Esophagus squamous epithelium (tissue), 5 donors: ENCODE results near the gene CNOT8. TPM values are rescaled to one million over a fixed set of nuclear protein-coding genes. Genes with fewer than 3 reads are reported as not detected.
"Not testable (repeated sequence)": the region's sequence is repeated elsewhere in the genome, so short reads cannot be mapped to it uniquely, and the experiment has no call there.

Experiments used
- DNase-seq: peaks from one replicate; lab custom pipeline; 2025; lab: John Stamatoyannopoulos, UW
- H3K27ac ChIP-seq, 4 donors: fragments of 200-600 bp; sonication (generic); one replicate each; pipeline ENCODE4 v1.5.1; 2016 to 2019; ENCODE audit warnings: mild to moderate bottlenecking in 1 of 4
- H3K27me3 ChIP-seq, 4 donors: fragments of 200-600 bp; sonication (generic); 1 replicate in 3 of 4; 2 replicates in 1 of 4; pipeline versions ENCODE4 v1.5.1 to v1.6.0; 2017 to 2021; ENCODE audit warnings: antibody characterized with exemption in 1 of 4
- H3K36me3 ChIP-seq, 3 donors: fragments of 200-600 bp; sonication (generic); one replicate each; pipeline ENCODE4 v1.5.1; 2016 to 2019
- H3K4me1 ChIP-seq, 3 donors: fragments of 200-600 bp; sonication (generic); one replicate each; pipeline ENCODE4 v1.5.1; 2017 to 2019
- H3K4me3 ChIP-seq, 4 donors: fragments of 200-600 bp; sonication (generic); 1 replicate in 3 of 4; 2 replicates in 1 of 4; pipeline ENCODE4 v1.5.1; 2016 to 2019; ENCODE audit warnings: mild to moderate bottlenecking in 2 of 4, moderate library complexity in 1 of 4
- H3K9me3 ChIP-seq, 3 donors: fragments of 200-600 bp; sonication (generic); one replicate each; pipeline ENCODE4 v1.5.1; 2016 to 2019
- CTCF ChIP-seq, 6 experiments: fragments of 450-650 bp in 4 of 6; fragments of 200-600 bp in 2 of 6; sonication (generic) in 2 of 6; IDR thresholded peaks; one replicate each; pipeline ENCODE4 v1.5.1; 2016 to 2019; ENCODE audit warnings: antibody characterized with exemption in 6 of 6, mild to moderate bottlenecking in 4 of 6, moderate library complexity in 4 of 6
- POLR2A ChIP-seq, 4 donors: fragments of 450-650 bp; IDR thresholded peaks; one replicate each; pipeline ENCODE4 v1.6.1; 2017; ENCODE audit warnings: antibody characterized with exemption in 4 of 4, mild to moderate bottlenecking in 4 of 4, moderate library complexity in 3 of 4
- WGBS, 2 donors: methylation state at CpG; one replicate each; pipeline ENCODE4 v1.1.5; 2018; 5-methylcytosine and 5-hydroxymethylcytosine counted together
- intact Hi-C: fragments of 100-400 bp; cut with DNase I; formaldehyde crosslinking; loops from one replicate; pipeline ENCODE4 v1.15.0; 2022
- small RNA-seq, 4 donors: library from RNA; depleted of rRNA; stranded (forward); fragments of <200 nt; gene quantifications; one replicate each; pipeline ENCODE3, GENCODE V24; 2016
- total RNA-seq, 4 donors: library from RNA; depleted of rRNA; stranded (reverse); fragments of >200 nt; gene quantifications; one replicate each; pipeline ENCODE4 v1.1.0, GENCODE V29; 2016
- donor health status: DM: yes; HTN: yes; CAD: no.

The CNOT8 gene
- total RNA-seq, 4 donors from 2014 or later: 32.8 to 55.0 (median 40.3) TPM

- H3K27ac ChIP-seq: no peak overlapping the region
- H3K4me1 ChIP-seq: no peaks in the 10 kb centered on the region
- intact Hi-C loops: no loop called here
- WGBS, 2 donors: 78 to 95% methylated on average over 4 to 6 of the region's 6 CpGs
- H3K27me3 ChIP-seq: no peaks in the 10 kb centered on the region
- H3K9me3 ChIP-seq: no peaks in the 10 kb centered on the region
- H3K36me3 ChIP-seq: peaks cover 3 to 100% (median 43%) of the 10 kb centered on the region in 3 donors
- H3K4me3 ChIP-seq: no peak overlapping the region
- TF ChIP-seq CTCF (IDR thresholded peaks at IDR 0.05) (no peak), POLR2A (IDR thresholded peaks at IDR 0.05) (no peak)
- no peak for DNase-seq
These were observed 43.5 kb downstream of the CNOT8 start for GRCh38 chr5:154901913-154902312.

GRCh38 chr5:154905601-154906000, 47.2 kb downstream of the CNOT8 start:
- H3K27me3 ChIP-seq, H3K4me1 ChIP-seq, intact Hi-C loops, H3K4me3 ChIP-seq, DNase-seq, H3K9me3 ChIP-seq, H3K27ac ChIP-seq: not testable (repeated sequence)
- WGBS, 2 donors: 84 to 88% methylated on average over 7 of the region's 7 CpGs
- H3K36me3 ChIP-seq: peaks cover 3 to 100% (median 31%) of the 10 kb centered on the region in 3 donors

GRCh38 chr5:154916874-154917273, 58.4 kb downstream of the CNOT8 start:
- Histone ChIP-seq H3K27ac (no peak overlapping the region), H3K4me3 (no peak overlapping the region), H3K4me1 (no peaks in the 10 kb centered on the region), H3K36me3 (peaks cover 4 to 100% (median 17%) of the 10 kb centered on the region in 3 donors), H3K27me3 (no peaks in the 10 kb centered on the region), H3K9me3 (no peaks in the 10 kb centered on the region)
- no peak for TF ChIP-seq CTCF (IDR thresholded peaks at IDR 0.05)
- TF ChIP-seq POLR2A (IDR thresholded peaks at IDR 0.05): no peak
- intact Hi-C loops: no loop called here
- 78 to 85% methylated on average over 3 of the region's 3 CpGs for WGBS, 2 donors
- no peak for DNase-seq

- no peak for DNase-seq
- Histone ChIP-seq H3K4me1 (no peaks in the 10 kb centered on the region), H3K9me3 (no peaks in the 10 kb centered on the region), H3K4me3 (no peak overlapping the region), H3K27me3 (no peaks in the 10 kb centered on the region), H3K27ac (no peak overlapping the region), H3K36me3 (peaks cover 2 to 100% (median 11%) of the 10 kb centered on the region in 3 donors)
- intact Hi-C loops: no loop called here
- WGBS, 2 donors: 72 to 84% methylated on average over 4 of the region's 4 CpGs
- TF ChIP-seq POLR2A (IDR thresholded peaks at IDR 0.05) (no peak), CTCF (IDR thresholded peaks at IDR 0.05) (no peak)
These were observed 59.3 kb downstream of the CNOT8 start for GRCh38 chr5:154917757-154918156.

- peaks cover 6 to 99% (median 28%) of the 10 kb centered on the region in 3 donors for H3K36me3 ChIP-seq
- WGBS, 2 donors: 84% methylated on average over 7 of the region's 7 CpGs
- no peaks in the 10 kb centered on the region for H3K9me3 ChIP-seq
- TF ChIP-seq POLR2A (IDR thresholded peaks at IDR 0.05): no peak
- no peak for TF ChIP-seq CTCF (IDR thresholded peaks at IDR 0.05)
- H3K27me3 ChIP-seq: no peaks in the 10 kb centered on the region
- no peak for DNase-seq
- H3K4me1 ChIP-seq: no peaks in the 10 kb centered on the region
- no peak overlapping the region for H3K4me3 ChIP-seq
- H3K27ac ChIP-seq: no peak overlapping the region
- intact Hi-C loops: no loop called here
These were observed 65.3 kb downstream of the CNOT8 start for GRCh38 chr5:154923441-154924430.

Small RNA genes lying within 50 kb of the gene (small RNA-seq; reads per million reads assigned to genes)
- 0 reads per million in 4 donors for gene MIR378H

Other genes with a start within 250 kb of the CNOT8 start
- 100 to 1,000 TPM in 1 of 4 donors, 10 to 100 TPM in 3; 81.7 to 105 (median 95.2) TPM for gene LARP1, start 103.2 kb upstream of the CNOT8 start, total RNA-seq
- gene FAXDC2, start 8.0 kb upstream of the CNOT8 start, total RNA-seq: 10 to 100 TPM in 2 of 4 donors, 1 to 10 TPM in 2; 1.6 to 30.1 (median 7.3) TPM
- 10 to 100 TPM; 10.1 to 18.1 (median 13.2) TPM for gene GEMIN5, start 79.6 kb downstream of the CNOT8 start, total RNA-seq
- 10 to 100 TPM; 17.0 to 29.9 (median 21.6) TPM for gene MRPL22, start 82.4 kb downstream of the CNOT8 start, total RNA-seq
- gene KIF4B, start 155.1 kb downstream of the CNOT8 start, total RNA-seq: not detected